ENCODE measurements around the gene GABRA4.

DNA sequence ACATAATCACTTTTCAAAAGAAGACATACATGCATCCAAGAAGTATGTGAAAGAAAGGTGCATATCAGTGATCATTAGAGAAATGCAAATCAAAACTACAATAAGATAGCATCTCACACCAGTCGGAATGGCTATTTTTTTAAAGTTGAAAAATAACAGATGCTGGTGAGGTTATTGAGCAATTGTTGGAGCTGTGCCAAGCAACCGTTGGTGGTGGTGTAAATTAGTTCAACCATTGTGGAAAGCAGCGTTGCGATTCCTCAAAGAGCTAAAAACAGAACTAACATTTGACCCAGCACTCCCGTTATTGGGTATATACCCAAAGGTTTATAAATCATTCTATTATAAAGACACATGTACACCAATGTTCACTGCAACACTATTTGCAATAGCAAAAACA, 98.6 kb downstream of the GABRA4 start:
- TF ChIP-seq, protein P1, sequence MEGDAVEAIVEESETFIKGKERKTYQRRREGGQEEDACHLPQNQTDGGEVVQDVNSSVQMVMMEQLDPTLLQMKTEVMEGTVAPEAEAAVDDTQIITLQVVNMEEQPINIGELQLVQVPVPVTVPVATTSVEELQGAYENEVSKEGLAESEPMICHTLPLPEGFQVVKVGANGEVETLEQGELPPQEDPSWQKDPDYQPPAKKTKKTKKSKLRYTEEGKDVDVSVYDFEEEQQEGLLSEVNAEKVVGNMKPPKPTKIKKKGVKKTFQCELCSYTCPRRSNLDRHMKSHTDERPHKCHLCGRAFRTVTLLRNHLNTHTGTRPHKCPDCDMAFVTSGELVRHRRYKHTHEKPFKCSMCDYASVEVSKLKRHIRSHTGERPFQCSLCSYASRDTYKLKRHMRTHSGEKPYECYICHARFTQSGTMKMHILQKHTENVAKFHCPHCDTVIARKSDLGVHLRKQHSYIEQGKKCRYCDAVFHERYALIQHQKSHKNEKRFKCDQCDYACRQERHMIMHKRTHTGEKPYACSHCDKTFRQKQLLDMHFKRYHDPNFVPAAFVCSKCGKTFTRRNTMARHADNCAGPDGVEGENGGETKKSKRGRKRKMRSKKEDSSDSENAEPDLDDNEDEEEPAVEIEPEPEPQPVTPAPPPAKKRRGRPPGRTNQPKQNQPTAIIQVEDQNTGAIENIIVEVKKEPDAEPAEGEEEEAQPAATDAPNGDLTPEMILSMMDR (conservative IDR thresholded peaks at IDR 0.05), result no peak
- no peak for TF ChIP-seq ZFX (IDR thresholded peaks at IDR 0.05)

Measured in C4-2B (cell line).